TTC549 (cell line): ENCODE results near the gene SHB.

ENCODE experiments used
- FAIRE-seq: peaks from 2 replicates; lab custom pipeline; 2012; peaks lifted over from hg19 to GRCh38; lab: Jason Lieb, UNC

Gene SHB

DNA sequence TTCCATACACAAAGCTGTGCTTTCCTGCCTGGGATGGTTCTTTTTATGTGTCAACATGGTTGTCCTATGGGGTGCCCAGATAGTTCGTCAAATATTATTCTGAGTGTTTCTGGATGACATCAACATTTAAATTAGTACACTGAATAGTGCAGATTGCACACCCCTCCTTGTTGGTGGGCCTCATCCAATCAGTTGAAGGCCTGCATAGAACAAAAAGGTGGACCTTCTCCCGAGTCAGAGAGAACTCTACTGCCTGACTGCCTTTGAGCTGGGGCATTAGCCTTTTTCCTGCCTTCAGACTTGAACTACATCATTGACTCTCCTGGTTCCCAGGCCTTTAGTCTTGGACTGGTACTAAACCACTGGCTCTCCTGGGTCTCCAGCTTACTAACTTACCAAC, 80.4 kb downstream of the SHB start:
- no peak for FAIRE-seq

DNA sequence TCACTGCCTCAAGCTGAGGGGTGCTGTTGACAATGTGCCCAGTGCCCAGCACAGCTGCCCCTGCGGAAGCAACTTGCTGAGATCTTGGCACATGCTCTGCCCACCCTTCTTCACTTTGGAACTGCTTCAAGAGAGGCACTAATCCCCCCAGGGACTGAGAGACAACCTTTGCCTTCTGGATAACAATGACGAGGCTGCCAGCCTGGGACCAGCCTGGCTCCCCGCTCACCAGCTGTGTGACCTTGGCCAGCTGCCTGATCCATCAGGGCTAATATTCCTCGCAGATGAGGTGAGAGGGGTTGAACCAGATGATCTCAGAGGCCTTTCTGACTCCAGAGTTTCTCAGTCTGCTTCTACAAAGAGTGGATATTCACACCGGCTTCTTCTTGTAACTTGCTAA, 81.0 kb downstream of the SHB start:
- FAIRE-seq = no peak

DNA sequence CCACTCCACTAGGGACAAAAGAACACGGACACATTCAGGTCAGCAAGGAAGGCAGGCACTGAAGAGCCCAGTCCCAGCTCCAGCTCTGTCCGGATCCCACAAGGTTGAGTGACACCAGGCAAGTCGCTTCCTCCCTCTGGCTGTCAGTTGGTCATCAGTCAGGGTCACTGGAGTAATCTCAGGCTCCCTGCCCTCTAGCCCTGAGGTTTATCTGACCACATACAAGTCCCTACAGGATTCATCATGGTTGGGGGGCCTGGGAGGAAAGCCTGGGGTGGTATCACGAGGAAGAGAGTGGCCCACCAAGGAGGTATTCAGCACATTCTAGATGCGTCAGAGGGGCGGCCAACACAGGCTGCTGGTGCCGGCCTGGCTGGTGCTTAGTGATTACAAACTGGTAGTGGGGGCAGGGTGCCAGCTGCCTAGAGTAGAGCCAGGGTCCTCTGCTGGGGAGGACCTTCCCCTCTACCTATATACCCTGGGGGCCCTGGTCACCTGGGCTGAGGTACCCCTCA, 81.5 kb downstream of the SHB start:
- no peak for FAIRE-seq

DNA sequence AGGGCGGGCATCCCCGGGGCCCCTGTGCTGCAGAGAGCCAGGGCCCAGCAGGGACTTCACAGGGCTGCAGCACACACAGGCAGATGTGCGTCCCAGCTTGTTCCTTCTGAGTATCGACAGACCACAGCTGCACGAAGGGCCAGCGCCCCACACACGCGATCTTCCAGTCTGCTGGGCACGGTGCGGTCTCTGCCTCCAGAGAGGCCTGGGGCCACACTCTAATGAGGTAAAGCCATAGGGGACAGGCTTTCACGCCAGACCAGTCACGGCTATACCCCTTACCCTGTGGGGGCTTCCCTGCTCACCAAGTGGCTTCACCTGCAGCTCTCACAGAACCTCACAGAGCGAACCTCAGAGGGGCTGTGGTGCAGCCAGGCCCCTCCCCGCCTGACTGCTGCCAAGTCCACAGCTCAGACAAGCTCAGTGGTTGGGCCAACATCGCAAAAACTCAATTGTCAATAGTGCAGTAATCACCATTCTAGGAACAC, 82.2 kb downstream of the SHB start:
- FAIRE-seq = no peak

DNA sequence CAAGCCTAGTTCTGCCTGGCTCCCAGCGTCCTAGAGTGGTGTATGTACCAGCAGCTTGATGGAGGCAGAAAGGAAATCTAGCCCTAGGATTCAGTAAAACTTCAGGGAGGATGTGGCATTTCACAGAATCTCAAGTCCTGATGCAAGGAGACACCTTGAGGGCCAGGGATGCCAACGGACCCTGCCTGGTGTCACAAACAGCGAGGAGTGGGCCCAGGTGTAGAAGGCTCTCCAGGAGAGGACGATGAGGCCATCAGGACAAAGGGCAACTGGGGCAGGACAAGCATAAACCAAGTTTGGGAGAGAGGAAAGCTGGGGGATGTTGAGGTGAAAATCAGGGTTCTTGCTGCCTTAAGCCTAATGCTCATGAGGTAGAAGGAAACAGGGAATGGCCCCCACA, 83.0 kb downstream of the SHB start:
- no peak for FAIRE-seq

DNA sequence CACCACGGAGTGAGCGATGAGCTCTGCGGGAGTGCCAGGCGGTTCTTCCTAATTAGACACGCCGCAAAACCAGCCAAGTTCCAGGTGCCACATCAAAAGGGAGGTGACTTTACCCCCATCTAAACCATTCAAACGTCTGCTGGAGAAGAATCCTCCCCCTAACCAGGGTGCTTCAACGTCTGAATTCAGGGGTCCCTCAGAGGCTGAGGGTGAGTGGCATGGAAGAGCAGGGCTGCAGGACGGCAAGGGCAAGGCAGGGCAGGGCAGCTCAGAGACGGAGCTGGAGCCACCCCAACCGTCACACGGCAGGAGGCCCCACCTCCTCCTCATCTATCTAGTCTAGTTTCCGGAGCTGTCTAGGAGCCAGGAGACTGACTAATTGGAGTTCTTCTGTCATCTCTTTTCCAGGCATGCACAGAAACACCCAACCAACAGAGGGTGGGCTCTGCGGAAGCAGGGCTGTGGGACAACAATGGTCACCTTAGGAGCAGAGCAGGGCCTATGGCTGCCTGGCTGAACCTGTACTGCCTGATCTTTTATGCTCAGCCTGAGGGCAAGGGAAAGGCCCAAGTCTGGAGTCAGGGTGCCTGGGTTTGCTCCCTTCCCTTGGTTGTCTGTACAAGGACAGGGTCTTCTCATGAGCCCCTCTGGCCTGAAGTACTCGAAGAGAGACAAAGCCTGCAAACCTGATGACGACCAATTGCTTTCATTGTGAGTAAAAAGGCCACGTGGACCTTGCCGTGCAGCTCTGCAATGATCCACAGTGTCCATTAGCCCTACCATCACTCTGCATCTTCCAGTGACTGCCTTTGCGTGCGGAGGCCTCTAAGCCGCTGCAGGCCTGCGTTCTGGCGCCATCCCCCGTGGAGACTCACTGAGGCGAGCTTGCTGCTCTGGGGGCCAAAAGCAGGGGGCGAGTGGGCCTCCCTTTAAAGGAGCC, 84.1 kb downstream of the SHB start:
- no peak for FAIRE-seq

DNA sequence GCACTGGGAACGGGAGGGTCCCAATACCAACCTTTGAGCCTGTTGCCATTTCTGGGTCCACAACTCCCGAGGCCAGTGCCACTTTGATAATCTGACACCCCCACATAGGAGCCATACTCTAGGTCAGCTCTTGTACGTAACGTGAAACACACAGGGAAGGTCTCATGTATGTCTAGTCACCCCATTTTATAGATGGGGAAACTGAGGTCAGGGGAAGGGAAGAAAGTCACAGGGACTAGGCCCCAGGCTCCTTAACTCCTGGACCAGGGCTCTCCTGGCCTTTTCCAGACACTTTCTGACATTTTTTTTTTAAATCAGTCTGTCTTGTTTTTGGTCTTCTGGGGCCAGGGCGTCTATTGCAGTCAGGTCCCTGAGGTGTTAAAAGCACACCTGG, 84.8 kb downstream of the SHB start:
- no peak for FAIRE-seq

DNA sequence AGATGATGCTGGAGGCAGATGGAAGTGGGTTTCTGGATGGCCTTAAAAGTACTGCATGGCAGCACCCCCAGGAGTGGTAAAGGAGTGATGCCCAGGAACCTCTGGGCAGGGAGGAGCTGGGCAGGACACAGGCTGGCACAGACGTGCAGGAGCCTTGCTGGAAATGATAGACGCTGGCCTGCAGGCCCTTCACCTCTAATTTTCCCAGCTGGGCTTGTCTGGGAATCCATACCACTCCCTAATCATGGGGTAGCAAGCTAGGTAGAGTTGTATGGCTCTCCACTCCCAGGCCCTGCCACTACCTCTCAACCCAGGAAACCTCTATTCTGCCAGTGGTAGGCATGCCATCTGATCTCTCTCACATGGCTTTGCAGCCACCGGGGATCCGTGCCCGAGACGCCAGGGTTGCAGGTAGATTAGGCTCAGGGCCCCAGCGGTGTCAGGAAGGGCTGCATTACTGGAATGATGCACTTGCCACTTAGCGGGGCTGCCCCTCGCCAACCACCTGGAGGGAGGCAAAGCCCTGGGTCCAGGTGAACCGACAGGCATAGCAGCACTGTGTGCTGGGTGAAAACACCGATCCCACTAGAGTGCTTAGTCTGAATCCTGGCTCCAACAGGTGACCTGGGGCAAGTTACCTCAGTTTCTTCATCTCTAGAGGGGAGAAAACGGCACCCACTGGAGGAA, 85.5 kb downstream of the SHB start:
- FAIRE-seq = no peak

DNA sequence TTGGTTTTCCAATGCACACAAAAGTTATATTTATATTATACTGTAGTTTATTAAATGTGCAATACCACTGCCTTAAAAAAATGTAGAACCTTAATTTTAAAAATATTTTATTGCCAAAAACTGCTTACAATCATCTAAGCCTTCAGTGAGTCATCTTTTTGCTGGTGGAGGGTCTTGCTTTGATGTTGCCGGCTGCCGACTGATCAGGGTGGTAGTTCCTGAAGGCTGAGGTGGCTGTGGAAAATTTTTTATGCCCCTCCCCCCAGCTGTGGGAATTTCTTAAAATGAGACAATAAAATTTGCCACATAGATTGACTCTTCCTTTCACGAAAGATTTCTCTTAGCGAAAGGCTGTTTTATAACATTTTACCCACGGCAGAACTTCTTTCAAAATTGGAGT, 89.2 kb downstream of the SHB start:
- FAIRE-seq = no peak

DNA sequence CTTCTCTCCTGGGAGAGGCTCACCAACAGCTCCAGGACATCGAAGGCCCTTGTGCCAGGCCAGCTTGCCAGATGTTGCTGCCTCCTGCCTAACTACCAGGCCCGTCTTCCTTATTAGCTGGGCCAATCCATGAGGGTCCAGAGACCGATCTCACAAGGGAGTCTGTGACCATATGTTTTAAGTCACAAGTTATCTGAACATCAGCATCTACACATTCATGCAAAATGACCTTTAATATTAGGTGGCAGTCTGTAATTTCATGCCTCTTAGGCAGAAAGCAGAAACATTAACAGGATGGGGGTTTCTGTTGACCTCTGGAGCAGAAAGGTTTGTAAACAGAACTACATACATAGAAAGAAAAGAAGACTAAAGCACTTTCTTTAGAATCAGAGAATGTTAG, 90.0 kb downstream of the SHB start:
- FAIRE-seq = no peak

DNA sequence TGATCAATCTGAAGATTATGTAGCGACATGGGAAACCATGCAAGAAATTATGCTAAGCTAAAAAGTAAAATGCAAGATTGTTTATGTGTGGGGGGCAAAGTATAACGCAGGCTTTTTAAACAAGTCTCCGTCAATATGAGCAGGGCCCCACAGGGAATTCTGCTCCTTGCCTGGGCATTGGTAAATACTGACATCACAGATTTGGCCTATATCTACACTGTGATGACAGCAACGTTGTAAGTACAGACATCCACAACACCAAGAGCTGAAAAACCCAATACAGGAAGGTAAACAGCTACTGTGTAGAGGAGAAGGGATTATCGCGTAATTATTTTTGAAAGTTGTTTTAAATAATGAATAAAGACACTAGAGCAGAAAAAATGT, 90.6 kb downstream of the SHB start:
- no peak for FAIRE-seq

DNA sequence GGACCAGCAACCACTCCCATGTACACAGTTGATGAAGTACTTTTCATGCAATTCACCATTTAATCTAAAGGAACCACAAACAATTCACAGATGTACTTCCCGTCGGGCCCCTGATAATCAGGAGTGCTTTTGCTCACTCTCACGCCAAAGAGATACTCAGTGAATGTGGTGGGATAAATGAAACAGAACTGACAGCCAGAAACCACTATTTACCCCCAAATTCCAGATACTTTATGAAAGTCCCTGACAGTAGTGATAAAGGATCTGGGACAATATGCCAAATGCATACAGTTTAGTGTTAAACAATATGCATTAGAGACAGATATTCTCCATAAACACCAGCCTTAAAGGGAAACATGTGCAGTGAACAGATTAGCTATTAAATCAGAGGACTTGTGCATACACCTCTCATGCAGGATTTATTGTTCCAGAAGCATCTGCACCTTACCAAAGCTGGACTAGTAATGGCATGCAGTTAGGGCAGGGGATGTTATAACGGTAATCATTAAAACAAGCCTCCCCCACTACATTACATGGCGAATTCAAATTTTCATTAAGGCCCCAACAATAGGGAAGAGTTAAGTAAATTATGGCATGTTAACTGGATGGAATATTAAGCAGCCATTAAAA, 91.1 kb downstream of the SHB start:
- FAIRE-seq = no peak

DNA sequence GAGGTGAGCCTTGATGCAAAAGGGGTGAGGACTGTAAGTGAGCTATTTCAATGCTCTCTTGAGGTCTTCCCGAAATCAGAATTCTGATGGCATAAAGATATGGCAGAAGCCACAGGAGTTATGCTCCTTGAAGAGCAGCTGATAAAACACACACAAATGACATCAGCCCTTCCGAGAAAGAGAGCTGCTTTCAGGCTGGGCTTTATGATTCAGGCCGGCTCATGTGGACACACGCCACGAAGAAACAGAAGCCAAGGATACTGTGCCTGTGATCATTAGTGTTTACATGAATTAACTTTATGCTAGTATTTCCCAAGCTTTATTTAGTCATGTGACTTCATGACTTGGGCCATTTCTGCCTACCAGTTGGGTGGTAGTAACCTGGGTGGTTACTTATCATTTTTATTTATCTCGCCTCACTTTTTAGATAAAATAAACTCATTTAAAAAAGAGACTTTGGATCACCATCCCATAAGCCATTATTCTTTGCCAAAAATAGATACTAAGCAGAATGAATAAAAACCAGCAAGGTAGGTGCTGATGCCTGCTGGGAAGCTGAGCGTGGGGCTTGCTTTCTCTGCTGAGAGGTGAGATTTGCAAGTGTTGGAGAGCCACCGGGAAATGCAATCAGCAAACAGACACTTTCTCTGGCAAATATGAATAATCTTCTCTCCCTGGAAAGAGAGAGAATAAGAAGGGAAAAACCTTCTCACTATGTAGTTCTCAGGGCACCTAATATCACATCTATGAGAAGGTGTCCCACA, 92.1 kb downstream of the SHB start:
- FAIRE-seq = no peak

DNA sequence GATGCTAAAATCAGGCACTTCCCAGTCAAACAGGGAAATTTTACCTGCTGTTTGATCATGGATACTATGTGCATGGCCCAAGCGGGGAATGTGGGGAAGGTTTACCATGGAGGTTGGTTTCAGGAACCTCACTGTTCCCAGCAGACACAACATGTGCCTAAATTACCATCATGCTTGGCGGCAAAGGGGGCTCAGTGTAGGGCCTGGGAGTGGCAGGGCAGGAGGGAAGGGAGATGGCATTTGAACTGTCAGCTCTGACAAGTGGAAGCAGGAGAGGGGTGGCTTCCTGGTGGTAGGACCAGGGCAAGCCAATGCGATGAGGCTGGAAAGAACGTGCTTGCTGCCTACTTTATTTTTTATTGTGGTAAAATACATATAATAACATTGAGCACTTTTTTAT, 93.4 kb downstream of the SHB start:
- no peak for FAIRE-seq

DNA sequence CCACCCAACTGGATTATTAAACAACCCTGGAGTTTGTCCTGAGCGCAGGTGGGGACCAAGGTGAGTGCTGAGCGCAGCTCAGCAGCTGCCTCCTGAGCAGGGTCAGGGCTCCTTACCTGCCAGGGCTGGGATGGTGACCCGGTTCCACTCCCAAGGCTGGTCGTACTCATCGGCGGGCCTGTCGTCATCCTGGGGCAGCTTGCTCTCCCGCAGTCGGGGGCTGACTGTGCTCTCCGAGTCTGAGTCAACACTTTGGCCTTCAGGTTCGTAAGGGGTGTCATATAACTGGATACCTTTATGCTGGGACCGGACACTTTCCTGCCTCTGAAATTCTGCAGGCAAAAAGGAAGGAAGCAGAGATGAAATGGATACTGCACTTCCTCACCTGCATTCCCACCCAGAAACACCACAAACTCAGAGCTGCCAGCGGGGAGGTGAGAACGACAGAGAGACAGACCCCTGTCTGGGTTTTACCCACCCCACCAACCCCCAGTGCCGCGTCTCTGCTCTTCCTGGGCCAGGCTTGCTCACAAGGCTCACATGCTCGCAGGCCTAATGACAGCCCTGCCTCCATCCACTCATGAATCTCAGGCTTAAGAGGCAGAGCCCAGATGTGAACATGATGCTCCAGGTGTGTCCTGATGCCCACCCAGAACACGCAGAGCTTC, 94.4 kb downstream of the SHB start:
- no peak for FAIRE-seq

DNA sequence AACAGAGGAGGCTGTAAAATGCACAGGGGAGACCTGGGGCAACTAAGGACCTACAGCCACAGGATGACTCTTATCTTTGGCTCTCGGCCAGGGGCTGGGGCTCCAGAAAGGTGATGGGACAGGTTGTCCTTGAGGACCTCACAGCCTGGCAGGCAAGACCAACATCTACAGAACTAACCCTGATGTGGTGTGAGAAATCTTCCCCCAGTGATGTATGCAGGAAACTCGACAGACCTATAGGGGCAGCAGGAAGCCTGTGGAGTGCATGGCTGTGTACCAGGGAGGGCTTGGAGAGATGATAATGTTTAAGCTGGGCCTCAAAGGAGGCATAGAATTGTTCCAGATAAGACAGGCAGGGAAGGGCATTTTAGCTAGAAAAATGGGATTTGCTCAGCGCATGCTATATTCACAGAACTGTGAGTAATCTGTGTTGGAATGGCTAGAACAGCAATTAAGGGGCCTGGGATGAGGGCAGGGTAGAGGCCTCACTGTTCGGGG, 96.6 kb downstream of the SHB start:
- no peak for FAIRE-seq

DNA sequence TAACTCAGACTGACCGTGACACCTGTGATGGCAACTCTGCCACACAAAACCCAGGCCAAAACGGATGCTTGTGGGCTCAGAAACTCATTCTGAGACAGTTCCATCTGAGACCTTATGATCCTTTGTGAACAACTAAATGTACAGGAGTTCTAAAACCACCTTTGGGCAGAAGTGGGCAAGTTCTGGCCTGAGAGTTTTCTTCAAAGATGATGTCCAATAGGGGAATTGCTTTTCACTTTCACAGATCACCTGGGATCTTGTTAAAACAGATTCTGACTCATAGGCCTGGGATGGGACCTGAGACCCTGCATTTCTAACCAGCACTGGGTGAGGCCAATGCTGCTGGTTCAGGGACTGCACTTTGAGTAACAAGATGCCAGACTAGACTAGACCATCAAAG, 97.3 kb downstream of the SHB start:
- FAIRE-seq = no peak

DNA sequence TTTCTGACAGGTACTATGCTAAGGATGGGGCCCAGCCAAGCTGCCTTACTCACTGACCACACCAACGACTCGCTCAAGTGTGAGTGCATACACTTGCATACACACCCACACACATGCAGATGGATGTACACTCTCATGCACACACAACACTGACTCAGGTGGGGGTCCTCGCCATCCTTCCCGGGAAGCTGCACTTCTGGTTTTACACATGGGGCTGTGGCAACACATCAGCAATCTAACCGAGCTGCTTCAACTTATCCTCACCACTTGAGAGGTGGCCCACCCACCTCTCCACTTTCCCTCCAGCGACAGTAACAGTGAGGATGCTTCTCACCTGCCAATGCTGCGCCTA, 97.9 kb downstream of the SHB start:
- no peak for FAIRE-seq

DNA sequence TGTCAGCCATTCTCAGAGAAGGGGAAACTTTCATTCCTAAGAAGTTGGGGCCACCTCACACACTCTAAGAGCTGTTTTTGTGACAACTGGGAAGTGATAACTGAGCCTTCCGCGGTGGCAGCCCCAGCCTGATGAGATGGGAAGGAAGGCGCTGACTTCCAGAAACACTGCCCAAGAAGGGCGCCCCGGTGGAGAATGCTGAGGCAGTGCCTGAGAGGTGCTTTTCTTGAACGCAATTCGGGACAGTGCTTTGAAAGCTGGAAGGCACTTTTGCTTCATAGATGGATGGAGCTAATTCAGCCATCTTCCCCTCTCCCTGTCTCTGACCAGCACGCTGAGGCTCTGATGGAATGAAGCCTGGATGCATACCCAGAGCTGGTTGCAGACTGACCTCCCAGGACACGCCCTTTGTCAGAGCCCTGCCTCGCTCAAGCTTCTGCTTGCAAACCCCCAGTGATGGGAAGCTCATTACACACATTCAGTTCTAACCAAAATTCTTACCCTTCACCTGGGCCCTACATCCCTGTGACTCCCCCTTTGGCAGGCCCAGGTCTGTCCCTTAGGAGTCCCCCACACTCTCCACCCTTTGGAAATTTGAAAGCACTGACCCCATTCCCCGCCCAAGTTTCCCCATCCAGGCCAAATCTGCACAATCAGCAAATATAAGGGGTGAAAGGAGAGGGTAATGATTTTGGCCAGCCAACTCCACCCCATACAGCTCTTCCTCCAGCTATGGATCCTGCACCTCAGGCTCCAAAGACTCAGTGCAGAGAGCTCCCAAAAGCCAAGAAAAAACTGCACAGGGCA, 98.5 kb downstream of the SHB start:
- no peak for FAIRE-seq

DNA sequence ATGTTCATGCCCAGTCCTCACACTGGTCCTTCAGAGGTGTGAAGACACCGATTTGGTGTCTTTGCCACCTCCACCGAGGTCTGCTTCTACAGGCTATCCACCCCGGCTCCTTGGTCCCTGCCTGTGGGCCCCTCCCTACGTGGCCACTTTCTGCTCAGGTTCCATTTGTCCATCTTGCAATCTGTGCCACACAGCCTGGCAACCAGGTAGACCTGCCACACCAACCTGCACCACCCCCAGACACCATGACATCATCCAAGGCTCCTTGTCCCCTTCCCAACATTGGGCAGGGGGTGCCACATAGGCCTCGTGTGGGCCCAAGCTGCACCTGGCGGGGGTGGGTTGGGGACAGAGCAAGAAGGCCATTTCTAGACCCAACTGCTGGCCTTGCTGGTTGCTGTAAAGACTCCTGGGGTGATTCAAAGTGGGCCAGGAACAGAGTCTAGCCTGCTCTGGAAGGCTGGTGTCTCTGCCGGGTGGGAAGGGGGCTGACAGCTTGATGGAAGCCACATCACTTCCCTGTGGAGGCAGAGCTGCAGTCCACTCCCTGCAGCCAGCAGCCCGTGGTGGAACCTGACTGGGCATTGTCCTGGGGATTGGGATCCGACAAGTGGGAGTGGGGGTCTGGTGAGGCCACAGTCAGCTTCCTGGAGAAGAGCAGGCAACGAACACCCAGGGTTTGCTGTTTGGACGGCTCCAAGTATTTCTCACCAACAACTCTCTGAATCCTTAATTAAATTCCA, 99.3 kb downstream of the SHB start:
- FAIRE-seq = no peak
